Rectal smooth muscle tissue (tissue), 1 donor: ENCODE results near the gene VTCN1.
"Not testable (repeated sequence)": the region's sequence is repeated elsewhere in the genome, so short reads cannot be mapped to it uniquely, and the experiment has no call there.

Experiments
- H3K27ac ChIP-seq: one replicate; pipeline ENCODE4 v1.7.0; 2013; ENCODE audit warnings: low read depth, low read length, inconsistent platforms
- H3K27me3 ChIP-seq: one replicate; pipeline ENCODE4 v1.7.0; 2013; ENCODE audit warnings: low read length; ENCODE audit not compliant: control insufficient read depth, insufficient read depth
- H3K36me3 ChIP-seq: one replicate; pipeline ENCODE4 v1.7.0; 2013; ENCODE audit warnings: low read length; ENCODE audit not compliant: control insufficient read depth, insufficient read depth
- H3K4me1 ChIP-seq: one replicate; pipeline ENCODE4 v1.7.0; 2013; ENCODE audit warnings: low read length; ENCODE audit not compliant: control insufficient read depth, insufficient read depth
- H3K4me3 ChIP-seq: one replicate; pipeline ENCODE4 v1.7.0; 2013; ENCODE audit warnings: low read length
- H3K9ac ChIP-seq: one replicate; pipeline ENCODE4 v1.7.0; 2013; ENCODE audit warnings: low read length

Gene VTCN1

GRCh38 chr1:117130526-117130925 lies 80.2 kb downstream of the VTCN1 start:
- no peak overlapping the region for H3K9ac ChIP-seq
- no peaks in the 10 kb centered on the region for H3K27me3 ChIP-seq
- no peaks in the 10 kb centered on the region for H3K4me1 ChIP-seq
- no peak overlapping the region for H3K27ac ChIP-seq
- H3K36me3 ChIP-seq = no peaks in the 10 kb centered on the region
- no peak overlapping the region for H3K4me3 ChIP-seq

GRCh38 chr1:117128323-117129079 lies 82.2 kb downstream of the VTCN1 start:
- no peak overlapping the region for H3K27ac ChIP-seq
- no peaks in the 10 kb centered on the region for H3K27me3 ChIP-seq
- H3K9ac ChIP-seq = no peak overlapping the region
- no peaks in the 10 kb centered on the region for H3K36me3 ChIP-seq
- H3K4me1 ChIP-seq = no peaks in the 10 kb centered on the region
- no peak overlapping the region for H3K4me3 ChIP-seq

GRCh38 chr1:117127795-117128194 lies 82.9 kb downstream of the VTCN1 start:
- no peaks in the 10 kb centered on the region for H3K36me3 ChIP-seq
- H3K4me1 ChIP-seq = no peaks in the 10 kb centered on the region
- H3K9ac ChIP-seq = no peak overlapping the region
- H3K27me3 ChIP-seq = no peaks in the 10 kb centered on the region
- H3K27ac ChIP-seq = no peak overlapping the region
- H3K4me3 ChIP-seq = no peak overlapping the region

GRCh38 chr1:117124661-117125060 lies 86.1 kb downstream of the VTCN1 start:
- Histone ChIP-seq H3K36me3 (no peaks in the 10 kb centered on the region), H3K4me3 (no peak overlapping the region), H3K9ac (no peak overlapping the region), H3K4me1 (peaks cover 10% of the 10 kb centered on the region), H3K27me3 (no peaks in the 10 kb centered on the region), H3K27ac (no peak overlapping the region)

GRCh38 chr1:117123274-117123673 lies 87.5 kb downstream of the VTCN1 start:
- peaks cover 10% of the 10 kb centered on the region for H3K4me1 ChIP-seq
- no peak overlapping the region for H3K4me3 ChIP-seq
- H3K27ac ChIP-seq = no peak overlapping the region
- no peaks in the 10 kb centered on the region for H3K27me3 ChIP-seq
- no peaks in the 10 kb centered on the region for H3K36me3 ChIP-seq
- no peak overlapping the region for H3K9ac ChIP-seq

- Histone ChIP-seq H3K9ac (peak overlapping the region; percentile 80), H3K27ac (peak overlapping the region; percentile 98), H3K27me3 (no peaks in the 10 kb centered on the region), H3K36me3 (no peaks in the 10 kb centered on the region), H3K4me3 (peak overlapping the region; percentile 91), H3K4me1 (peaks cover 10% of the 10 kb centered on the region)
Measured at GRCh38 chr1:117122330-117123025, 88.2 kb downstream of the VTCN1 start.

- Histone ChIP-seq H3K9ac (peak within 1 kb of the TSS; percentile 80), H3K4me1 (peaks cover 10% of the 10 kb centered on the region), H3K36me3 (no peaks in the 10 kb centered on the region), H3K27me3 (no peaks in the 10 kb centered on the region), H3K4me3 (peak within 1 kb of the TSS; percentile 91), H3K27ac (peak within 1 kb of the TSS; percentile 98)
Measured at GRCh38 chr1:117121589-117122329, 89.0 kb downstream of the VTCN1 start, which contains the start of gene TRIM45. TRIM45 (minus strand) TSS chr1:117121749; CDS start chr1:117121201, 548 bp downstream.

- peak overlapping the region; percentile 91 for H3K4me3 ChIP-seq
- H3K36me3 ChIP-seq = no peaks in the 10 kb centered on the region
- peak overlapping the region; percentile 71 for H3K27ac ChIP-seq
- no peaks in the 10 kb centered on the region for H3K27me3 ChIP-seq
- H3K4me1 ChIP-seq = peaks cover 10% of the 10 kb centered on the region
- H3K9ac ChIP-seq = peak overlapping the region; percentile 29
Measured at GRCh38 chr1:117120774-117121588, 89.7 kb downstream of the VTCN1 start.

GRCh38 chr1:117119144-117119543 lies 91.6 kb downstream of the VTCN1 start:
- not testable (repeated sequence) for H3K36me3 ChIP-seq, H3K4me3 ChIP-seq, H3K27ac ChIP-seq, H3K27me3 ChIP-seq, H3K9ac ChIP-seq
- peaks cover 10% of the 10 kb centered on the region for H3K4me1 ChIP-seq

- H3K36me3 ChIP-seq = peaks cover 4% of the 10 kb centered on the region
- H3K4me3 ChIP-seq = no peak overlapping the region
- no peak overlapping the region for H3K27ac ChIP-seq
- peaks cover 10% of the 10 kb centered on the region for H3K4me1 ChIP-seq
- no peak overlapping the region for H3K9ac ChIP-seq
- no peaks in the 10 kb centered on the region for H3K27me3 ChIP-seq
Measured at GRCh38 chr1:117118137-117118536, 92.6 kb downstream of the VTCN1 start.

- no peaks in the 10 kb centered on the region for H3K27me3 ChIP-seq
- peaks cover 6% of the 10 kb centered on the region for H3K36me3 ChIP-seq
- no peak overlapping the region for H3K27ac ChIP-seq
- no peak overlapping the region for H3K9ac ChIP-seq
- H3K4me1 ChIP-seq = peaks cover 10% of the 10 kb centered on the region
- no peak overlapping the region for H3K4me3 ChIP-seq
Measured at GRCh38 chr1:117117697-117118096, 93.0 kb downstream of the VTCN1 start.

GRCh38 chr1:117116784-117117130 lies 94.0 kb downstream of the VTCN1 start:
- H3K4me1 ChIP-seq = peaks cover 7% of the 10 kb centered on the region
- no peak overlapping the region for H3K27ac ChIP-seq
- H3K36me3 ChIP-seq = peaks cover 6% of the 10 kb centered on the region
- H3K27me3 ChIP-seq = no peaks in the 10 kb centered on the region
- H3K9ac ChIP-seq = no peak overlapping the region
- no peak overlapping the region for H3K4me3 ChIP-seq
